Measurements from ENCODE around the gene PRRG4. TPM values are rescaled to one million over a fixed set of nuclear protein-coding genes. Genes with fewer than 3 reads are reported as not detected.

Gene PRRG4
- total RNA-seq, 1 experiment from 2014 or later = 1.2 TPM

DNA sequence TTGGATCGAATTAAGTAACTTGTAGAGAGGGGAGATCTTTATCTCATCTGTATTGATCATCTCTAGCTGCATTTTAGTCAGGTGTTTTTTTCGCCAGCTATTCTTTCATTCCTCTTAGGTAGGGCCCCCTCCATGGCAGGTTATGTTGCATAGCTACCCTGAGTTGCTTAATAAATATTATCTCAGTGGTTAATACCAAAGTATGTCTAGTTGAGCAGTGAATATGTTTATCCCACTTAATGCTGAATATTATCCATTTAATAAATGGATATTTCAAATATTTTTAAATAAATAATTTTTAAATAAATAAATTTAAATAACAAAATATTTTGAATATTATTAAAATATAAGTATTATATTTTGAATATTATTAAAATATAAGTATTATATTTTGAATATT, 9.6 kb downstream of the PRRG4 start:
- H4K91ac ChIP-seq (ENCODE audit: insufficient read length, low read depth, low read length) = no peak overlapping the region
- H3K14ac ChIP-seq (ENCODE audit: insufficient read depth, low read length) = no peak overlapping the region
- no peaks in the 10 kb centered on the region for H3K9me3 ChIP-seq (ENCODE audit: control insufficient read depth, low read depth, low read length)
- no peaks in the 10 kb centered on the region for H3K27me3 ChIP-seq (ENCODE audit: insufficient read depth, low read length)
- H4K8ac ChIP-seq (replicated peaks; ENCODE audit: insufficient read length, low read depth, low read length) = no peak overlapping the region
- no peak for DNase-seq
- no CpG with 5 or more reads among the region's 2 CpGs for WGBS (ENCODE audit: extremely low coverage, insufficient read length, low lambda C conversion rate)
- no peak overlapping the region for H4K5ac ChIP-seq (ENCODE audit: insufficient read length, low read depth, low read length)
- H3K9me3 Mint-ChIP-seq = no peaks in the 10 kb centered on the region
- H4K20me1 ChIP-seq (ENCODE audit: control insufficient read depth, insufficient read depth, insufficient read length) = no peaks in the 10 kb centered on the region
- no peaks in the 10 kb centered on the region for H3K36me3 Mint-ChIP-seq (ENCODE audit: insufficient read depth in 1 of 3, low read depth in 3 of 3)
- peaks cover 6 to 10% of the 10 kb centered on the region in 2 experiments; a peak in 3 of 4 replicates for H3K4me1 Mint-ChIP-seq
- no peak overlapping the region for H2BK15ac ChIP-seq (ENCODE audit: low read depth, low read length)
- no peak overlapping the region for H3K27ac ChIP-seq (ENCODE audit: insufficient read length, low read depth, low read length)
- H3K18ac ChIP-seq (ENCODE audit: insufficient read length, low read depth, low read length) = no peak overlapping the region
- H2BK20ac ChIP-seq (ENCODE audit: low read depth, low read length, poor library complexity, severe bottlenecking) = no peak overlapping the region
- H2BK120ac ChIP-seq (ENCODE audit: low read depth, low read length, poor library complexity, severe bottlenecking) = no peak overlapping the region
- no peaks in the 10 kb centered on the region for H3K27me3 Mint-ChIP-seq (ENCODE audit: low read depth)
- H2AK5ac ChIP-seq (ENCODE audit: insufficient read length, low read length) = no peak overlapping the region
- H3K4me1 ChIP-seq (ENCODE audit: insufficient read depth, low read length) = no peaks in the 10 kb centered on the region
- H3K79me2 ChIP-seq (ENCODE audit: insufficient read depth, low read length) = no peaks in the 10 kb centered on the region
- H3K4me3 Mint-ChIP-seq = no peak overlapping the region
- H3T11ph ChIP-seq (ENCODE audit: low read length) = no peak overlapping the region
- TF ChIP-seq, protein P1, sequence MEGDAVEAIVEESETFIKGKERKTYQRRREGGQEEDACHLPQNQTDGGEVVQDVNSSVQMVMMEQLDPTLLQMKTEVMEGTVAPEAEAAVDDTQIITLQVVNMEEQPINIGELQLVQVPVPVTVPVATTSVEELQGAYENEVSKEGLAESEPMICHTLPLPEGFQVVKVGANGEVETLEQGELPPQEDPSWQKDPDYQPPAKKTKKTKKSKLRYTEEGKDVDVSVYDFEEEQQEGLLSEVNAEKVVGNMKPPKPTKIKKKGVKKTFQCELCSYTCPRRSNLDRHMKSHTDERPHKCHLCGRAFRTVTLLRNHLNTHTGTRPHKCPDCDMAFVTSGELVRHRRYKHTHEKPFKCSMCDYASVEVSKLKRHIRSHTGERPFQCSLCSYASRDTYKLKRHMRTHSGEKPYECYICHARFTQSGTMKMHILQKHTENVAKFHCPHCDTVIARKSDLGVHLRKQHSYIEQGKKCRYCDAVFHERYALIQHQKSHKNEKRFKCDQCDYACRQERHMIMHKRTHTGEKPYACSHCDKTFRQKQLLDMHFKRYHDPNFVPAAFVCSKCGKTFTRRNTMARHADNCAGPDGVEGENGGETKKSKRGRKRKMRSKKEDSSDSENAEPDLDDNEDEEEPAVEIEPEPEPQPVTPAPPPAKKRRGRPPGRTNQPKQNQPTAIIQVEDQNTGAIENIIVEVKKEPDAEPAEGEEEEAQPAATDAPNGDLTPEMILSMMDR (conservative IDR thresholded peaks at IDR 0.05) = no peak
- H3K23me2 ChIP-seq (ENCODE audit: insufficient read length, low read depth, low read length, poor library complexity, severe bottlenecking) = no peaks in the 10 kb centered on the region
- H2BK5ac ChIP-seq (ENCODE audit: insufficient read length, low read length) = no peak overlapping the region
- no peak overlapping the region for H3K23ac ChIP-seq (ENCODE audit: insufficient read length, low read depth, low read length)
- no peak overlapping the region for H3K9ac ChIP-seq (ENCODE audit: extremely low read depth, insufficient read length, low read length)
- no peak overlapping the region for H3K4me2 ChIP-seq (ENCODE audit: insufficient read depth, insufficient read length, low read length)
- no peak overlapping the region for H2BK12ac ChIP-seq (ENCODE audit: insufficient read length, low read depth, low read length)
- H3K27ac Mint-ChIP-seq = no peak overlapping the region
- no peak overlapping the region for H3K56ac ChIP-seq (ENCODE audit: insufficient read length, low read depth, low read length)
- no peak overlapping the region for H2AFZ ChIP-seq (ENCODE audit: low read length)
- no peaks in the 10 kb centered on the region for H3K79me1 ChIP-seq (ENCODE audit: insufficient read depth, low read depth, low read length, poor library complexity, severe bottlenecking)
- H3K4ac ChIP-seq (ENCODE audit: low read depth, low read length) = no peak overlapping the region

All from H9 (cell line).